LNCaP clone FGC (cell line): ENCODE results near the gene MAIP1.
A peak's percentile ranks its signal among the peaks of the same experiment; 100 is the strongest.

Experiments used
- DNase-seq: peaks from one replicate; pipeline ENCODE4 v3.0.0-alpha.2; 2011; ENCODE audit warnings: low read depth
- H3K4me3 ChIP-seq: 2 replicates; pipeline ENCODE4 v1.5.1; 2011; ENCODE audit warnings: mild to moderate bottlenecking, low read depth, low read length, control low read depth
- TF ChIP-seq, protein P1 (sequence below): IDR thresholded peaks from 2 replicates; pipeline ENCODE4 v1.5.1; 2012; ENCODE audit warnings: mild to moderate bottlenecking; ENCODE audit not compliant: control insufficient read depth, insufficient read depth; ENCODE audit errors: extremely low read depth

MAIP1 gene

DNA sequence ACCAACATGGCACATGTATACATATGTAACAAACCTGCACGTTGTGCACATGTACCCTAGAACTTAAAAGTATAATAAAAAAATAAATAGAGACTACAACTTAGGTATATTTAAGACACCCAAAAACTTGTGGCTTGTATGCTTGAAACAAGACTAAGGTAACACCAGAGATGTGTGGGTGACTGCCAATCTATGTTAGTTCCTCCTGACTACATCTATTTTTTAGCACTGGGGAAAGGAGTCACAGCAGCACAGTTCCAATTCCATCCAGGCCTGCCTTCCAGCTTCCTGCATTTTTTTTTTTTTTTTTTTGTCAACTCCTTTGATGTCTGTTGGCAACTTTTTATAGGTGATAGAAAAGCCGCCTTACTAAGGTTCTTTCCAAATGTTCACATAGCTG lies 26.1 kb upstream of the MAIP1 start:
- TF ChIP-seq, protein P1, sequence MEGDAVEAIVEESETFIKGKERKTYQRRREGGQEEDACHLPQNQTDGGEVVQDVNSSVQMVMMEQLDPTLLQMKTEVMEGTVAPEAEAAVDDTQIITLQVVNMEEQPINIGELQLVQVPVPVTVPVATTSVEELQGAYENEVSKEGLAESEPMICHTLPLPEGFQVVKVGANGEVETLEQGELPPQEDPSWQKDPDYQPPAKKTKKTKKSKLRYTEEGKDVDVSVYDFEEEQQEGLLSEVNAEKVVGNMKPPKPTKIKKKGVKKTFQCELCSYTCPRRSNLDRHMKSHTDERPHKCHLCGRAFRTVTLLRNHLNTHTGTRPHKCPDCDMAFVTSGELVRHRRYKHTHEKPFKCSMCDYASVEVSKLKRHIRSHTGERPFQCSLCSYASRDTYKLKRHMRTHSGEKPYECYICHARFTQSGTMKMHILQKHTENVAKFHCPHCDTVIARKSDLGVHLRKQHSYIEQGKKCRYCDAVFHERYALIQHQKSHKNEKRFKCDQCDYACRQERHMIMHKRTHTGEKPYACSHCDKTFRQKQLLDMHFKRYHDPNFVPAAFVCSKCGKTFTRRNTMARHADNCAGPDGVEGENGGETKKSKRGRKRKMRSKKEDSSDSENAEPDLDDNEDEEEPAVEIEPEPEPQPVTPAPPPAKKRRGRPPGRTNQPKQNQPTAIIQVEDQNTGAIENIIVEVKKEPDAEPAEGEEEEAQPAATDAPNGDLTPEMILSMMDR: no peak

DNA sequence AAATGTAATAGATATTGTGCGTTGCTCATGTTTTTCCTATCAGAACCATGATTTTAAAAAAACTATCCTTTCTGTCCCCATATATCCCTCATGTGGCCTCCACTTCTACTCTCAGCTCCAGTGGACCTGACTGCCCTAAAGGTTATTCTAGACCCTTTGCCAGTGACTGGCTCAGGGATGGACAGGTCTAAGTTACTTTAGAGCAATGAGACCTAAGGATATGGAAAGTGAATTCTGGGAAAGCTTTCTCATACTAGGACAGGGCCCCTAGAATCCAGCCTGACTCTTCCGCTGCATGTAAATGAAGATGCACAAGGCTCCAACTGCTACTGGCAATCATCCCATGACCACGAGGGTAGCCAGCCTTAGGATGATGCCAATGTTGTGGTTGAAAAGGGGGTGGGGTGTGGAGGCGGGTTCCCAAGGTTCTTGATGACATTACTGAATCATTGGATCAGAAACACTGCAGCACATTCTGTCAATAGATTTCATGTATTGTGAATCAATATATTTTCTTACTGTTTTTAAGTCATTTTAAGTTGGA lies 23.0 kb upstream of the MAIP1 start:
- DNase-seq: no peak
- TF ChIP-seq, protein P1: no peak
- H3K4me3 ChIP-seq: no peak overlapping the region

More for the DNA sequence above, 26.1 kb upstream of the MAIP1 start:
- DNase-seq: no peak
- H3K4me3 ChIP-seq: no peak overlapping the region

DNA sequence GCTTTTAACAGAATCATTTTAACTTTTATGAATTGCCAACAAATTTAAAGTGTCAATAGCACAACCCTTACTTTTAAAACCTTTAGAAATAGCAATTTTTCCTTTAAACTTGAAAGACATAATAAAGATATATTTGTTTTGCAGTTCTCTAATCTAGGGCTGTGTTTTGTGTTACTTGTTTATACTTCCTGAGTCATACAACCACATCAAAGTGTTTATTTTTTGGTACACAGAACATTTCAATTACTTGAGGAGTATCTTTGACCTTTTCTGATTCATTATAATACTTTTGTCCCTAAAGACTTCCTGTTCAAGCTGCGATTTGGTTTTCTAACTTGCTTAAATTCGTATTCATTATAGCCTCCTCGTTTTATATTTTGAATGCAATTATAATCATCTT lies 21.9 kb upstream of the MAIP1 start:
- TF ChIP-seq, protein P1: no peak
- no peak for DNase-seq
- H3K4me3 ChIP-seq: no peak overlapping the region

DNA sequence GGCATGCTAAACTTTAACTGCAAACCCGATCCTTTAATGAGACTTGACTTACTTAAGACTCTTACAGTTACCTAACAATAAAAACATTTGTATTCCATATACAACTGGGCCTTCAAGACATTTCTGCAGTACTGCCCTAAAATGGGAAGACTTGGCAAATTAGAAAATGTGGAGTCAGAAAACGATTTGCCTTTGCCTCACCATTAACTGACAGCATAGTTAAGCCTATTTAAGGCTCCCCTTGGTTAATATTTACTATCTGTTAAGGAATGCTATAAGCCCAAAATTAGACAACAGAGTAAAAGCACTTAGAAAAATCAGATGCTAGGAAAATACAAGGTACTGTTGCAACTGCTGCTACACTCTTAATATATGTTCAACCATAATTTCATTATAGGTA lies 18.8 kb upstream of the MAIP1 start:
- DNase-seq: no peak
- no peak overlapping the region for H3K4me3 ChIP-seq
- TF ChIP-seq, protein P1: no peak

DNA sequence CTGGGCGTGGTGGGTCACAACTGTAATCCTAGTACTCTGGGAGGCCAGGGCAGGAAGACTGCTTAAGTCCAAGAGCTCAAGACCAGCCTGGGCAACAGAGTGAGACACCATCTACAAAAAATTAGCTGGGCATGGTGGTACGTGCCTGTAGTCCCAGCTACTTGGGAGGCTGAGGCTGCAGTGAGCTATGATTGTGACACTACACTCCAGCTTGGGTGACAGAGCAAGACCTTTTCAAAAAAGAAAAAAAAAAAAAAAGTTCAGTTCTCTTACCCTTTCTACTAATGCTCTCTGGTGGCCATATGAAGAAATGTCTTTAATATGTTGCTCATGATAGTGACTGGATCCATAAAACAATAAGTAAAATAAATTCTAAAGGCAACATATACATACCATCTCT lies 15.0 kb upstream of the MAIP1 start:
- H3K4me3 ChIP-seq: no peak overlapping the region
- TF ChIP-seq, protein P1: peak; percentile 30
- no peak for DNase-seq

DNA sequence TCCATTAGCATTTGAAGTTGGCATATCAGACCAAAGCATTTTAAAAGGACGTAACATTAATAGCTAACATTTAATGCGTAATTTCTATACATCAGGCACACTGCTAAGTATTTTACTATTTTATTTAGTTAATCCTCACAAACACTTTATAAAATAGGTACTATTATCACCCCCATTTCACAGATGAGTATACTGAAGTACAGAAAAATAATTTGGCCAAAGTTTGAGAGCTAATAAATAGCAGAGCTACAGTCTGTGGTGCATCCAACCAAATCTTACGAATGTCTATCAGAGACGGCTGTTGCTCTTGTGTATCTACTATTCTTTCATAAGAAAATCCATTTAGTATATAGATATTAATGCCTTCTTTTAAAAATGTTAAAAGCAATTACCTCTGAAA lies 12.0 kb upstream of the MAIP1 start:
- TF ChIP-seq, protein P1: no peak
- H3K4me3 ChIP-seq: no peak overlapping the region
- no peak for DNase-seq

DNA sequence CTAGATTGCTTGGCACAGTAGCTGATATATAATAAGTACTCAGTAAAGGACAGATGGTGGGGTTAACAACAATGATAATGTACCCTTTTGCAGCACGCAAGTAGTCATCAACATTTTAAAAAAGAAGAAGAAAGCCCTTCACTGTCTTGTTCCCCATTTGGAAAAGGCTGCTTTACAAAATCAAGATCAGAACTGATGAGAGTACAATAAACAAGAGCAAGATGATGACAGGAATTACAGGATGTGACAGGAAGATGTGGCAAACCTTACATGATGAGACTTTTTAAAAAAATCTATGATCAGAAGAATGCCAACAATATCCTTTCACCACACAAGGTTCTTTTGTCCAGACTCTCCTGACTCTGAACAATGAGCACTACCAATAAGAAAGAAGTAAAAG lies 9.2 kb upstream of the MAIP1 start:
- no peak for DNase-seq
- no peak overlapping the region for H3K4me3 ChIP-seq
- TF ChIP-seq, protein P1: no peak
